DMS114 treated with DMSO at 0.1 percent for 48 hours (cell line): ENCODE measurements around the gene ABHD17C.
"Not testable (repeated sequence)": the region's sequence is repeated elsewhere in the genome, so short reads cannot be mapped to it uniquely, and the experiment has no call there.

Source experiments
- DNase-seq: peaks from one replicate; lab custom pipeline; 2025; ENCODE audit not compliant: unreplicated experiment; lab: John Stamatoyannopoulos, UW

ABHD17C gene

GRCh38 chr15:80695099-80695910 lies at the start of gene ABHD17C:
Gene ABHD17C (plus strand): TSS chr15:80695310. CDS start chr15:80695430, 120 bp downstream.
- DNase-seq, result peak; percentile 20

DNA sequence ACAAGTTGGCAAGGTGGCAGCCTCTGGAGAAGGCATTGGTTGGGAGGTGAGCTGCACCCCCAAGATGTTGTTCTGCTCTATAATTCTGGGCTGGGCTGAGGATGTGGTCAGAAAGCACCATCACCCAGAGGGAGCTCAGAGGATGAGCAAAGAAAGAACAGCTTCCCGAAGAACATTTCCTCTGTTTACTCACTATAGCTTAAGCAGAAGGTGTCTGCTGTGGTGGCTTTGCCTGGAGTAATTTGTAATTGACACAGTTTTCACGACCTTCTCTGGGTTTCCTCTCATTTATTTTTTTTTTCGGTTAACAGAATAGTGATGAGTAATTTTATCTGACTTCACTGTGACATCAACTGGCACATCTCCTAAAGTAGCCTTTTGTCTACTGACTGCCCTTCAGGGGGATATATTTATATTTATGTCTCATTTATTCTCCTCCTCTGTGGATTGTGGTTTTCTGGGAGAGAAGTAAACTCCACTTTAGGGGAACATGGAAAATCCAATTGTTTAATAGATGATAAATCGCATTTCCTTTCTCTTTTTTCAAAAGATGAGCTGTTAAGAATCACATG lies 49.5 kb upstream of the ABHD17C start:
- DNase-seq, result no peak

- not testable (repeated sequence) for DNase-seq
These were observed 47.7 kb upstream of the ABHD17C start for GRCh38 chr15:80647424-80647823.

GRCh38 chr15:80654299-80654698 lies 40.8 kb upstream of the ABHD17C start:
- DNase-seq, result no peak

DNA sequence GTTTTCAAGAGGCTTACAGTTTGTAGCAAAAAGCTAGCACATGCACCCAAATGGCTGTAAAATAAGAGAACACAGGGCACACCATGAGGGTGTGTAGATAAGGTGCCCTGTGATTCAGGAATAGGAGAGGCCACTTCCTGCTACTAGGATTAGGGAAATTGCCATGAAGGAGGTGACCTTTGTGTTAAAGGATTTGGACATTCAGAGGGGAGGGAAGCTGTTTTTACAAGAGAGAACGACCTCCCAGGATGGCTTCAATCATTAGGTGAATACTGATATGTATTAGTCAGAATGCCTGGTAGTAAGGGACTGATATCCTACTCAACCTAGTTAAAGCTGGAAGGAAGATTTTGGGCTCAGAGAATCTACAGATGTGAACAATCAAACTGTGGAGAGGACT lies 35.7 kb upstream of the ABHD17C start:
- DNase-seq, result no peak

GRCh38 chr15:80660119-80660518 lies 35.0 kb upstream of the ABHD17C start:
- DNase-seq, result peak; percentile 67

DNA sequence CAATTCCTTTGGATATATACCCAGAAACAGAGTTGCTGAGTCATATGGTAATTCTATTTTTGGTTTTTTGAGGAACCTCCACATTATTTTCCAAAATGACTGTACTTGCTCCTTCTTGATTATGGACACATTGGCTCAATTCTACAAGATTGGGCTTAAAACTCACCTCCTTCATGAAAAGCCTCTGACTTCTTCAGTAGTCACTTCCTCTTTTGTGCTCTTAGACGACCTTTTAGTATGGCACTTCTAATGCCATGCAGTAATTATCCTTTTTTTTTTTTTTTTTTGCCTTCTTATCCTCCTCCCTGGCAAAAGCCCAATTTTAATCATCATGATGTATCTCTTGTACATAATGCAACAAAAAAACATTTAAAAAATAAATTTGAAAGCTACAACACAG lies 33.0 kb upstream of the ABHD17C start:
- DNase-seq, result no peak

- DNase-seq, result no peak
These were observed 32.2 kb upstream of the ABHD17C start for GRCh38 chr15:80662757-80663553.

GRCh38 chr15:80665151-80665550 lies 30.0 kb upstream of the ABHD17C start:
- no peak for DNase-seq

- no peak for DNase-seq
These were observed 27.2 kb upstream of the ABHD17C start for GRCh38 chr15:80667936-80668335.

GRCh38 chr15:80668546-80669236 lies 26.4 kb upstream of the ABHD17C start:
- no peak for DNase-seq

DNA sequence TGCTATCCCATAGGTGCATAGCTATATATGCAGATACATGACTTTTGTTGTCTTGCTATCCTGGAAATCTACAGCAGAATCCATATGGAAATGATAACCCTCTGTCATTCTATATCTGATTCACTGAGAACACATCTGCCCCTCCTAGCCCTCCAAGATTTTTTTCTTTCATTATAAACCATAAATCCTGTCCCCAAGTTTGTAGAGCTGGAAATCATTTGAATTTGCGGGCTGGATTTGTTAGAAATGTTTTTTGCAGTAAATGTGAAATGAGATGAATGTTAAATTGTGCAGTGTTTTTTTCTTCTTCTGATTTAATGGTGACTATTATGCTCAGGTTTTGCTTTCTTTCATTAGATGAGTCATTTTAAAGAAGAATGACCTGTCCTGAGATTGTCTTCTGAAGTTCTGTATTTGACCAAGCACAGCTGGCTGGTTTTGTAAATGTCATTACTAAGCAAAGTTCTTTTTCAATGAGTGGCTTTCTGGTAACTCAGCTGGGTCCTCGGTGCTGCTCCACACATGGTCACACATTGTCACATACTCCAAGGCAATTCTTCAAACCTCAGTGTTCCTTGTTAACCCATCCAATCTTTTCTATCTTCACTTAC lies 25.3 kb upstream of the ABHD17C start:
- no peak for DNase-seq

- no peak for DNase-seq
These were observed 21.4 kb upstream of the ABHD17C start for GRCh38 chr15:80673561-80674244.

- DNase-seq, result no peak
These were observed 20.9 kb upstream of the ABHD17C start for GRCh38 chr15:80674245-80674614.

DNA sequence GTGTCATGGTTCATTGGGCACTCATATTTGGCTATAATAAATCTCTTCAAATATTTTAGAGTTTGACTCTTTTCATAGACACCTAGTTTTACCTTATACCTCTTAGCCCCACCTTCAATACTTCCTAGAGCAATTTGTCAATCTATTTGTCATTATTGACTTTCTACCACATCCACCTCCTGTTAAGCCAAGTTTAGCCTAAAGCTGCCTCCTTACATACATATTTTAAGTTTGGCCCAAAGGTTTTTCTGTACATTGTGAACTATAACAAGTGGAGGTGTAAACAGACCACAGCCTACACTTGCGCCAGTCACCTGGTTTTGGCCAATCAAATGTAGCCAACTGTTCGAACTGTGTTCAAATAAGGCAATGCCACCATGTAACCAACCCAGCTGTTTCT lies 18.1 kb upstream of the ABHD17C start:
- no peak for DNase-seq

GRCh38 chr15:80679167-80679803 lies 15.8 kb upstream of the ABHD17C start:
- no peak for DNase-seq

GRCh38 chr15:80679804-80680175 lies 15.3 kb upstream of the ABHD17C start:
- DNase-seq, result no peak

- DNase-seq, result no peak
These were observed 12.9 kb upstream of the ABHD17C start for GRCh38 chr15:80682201-80682600.

DNA sequence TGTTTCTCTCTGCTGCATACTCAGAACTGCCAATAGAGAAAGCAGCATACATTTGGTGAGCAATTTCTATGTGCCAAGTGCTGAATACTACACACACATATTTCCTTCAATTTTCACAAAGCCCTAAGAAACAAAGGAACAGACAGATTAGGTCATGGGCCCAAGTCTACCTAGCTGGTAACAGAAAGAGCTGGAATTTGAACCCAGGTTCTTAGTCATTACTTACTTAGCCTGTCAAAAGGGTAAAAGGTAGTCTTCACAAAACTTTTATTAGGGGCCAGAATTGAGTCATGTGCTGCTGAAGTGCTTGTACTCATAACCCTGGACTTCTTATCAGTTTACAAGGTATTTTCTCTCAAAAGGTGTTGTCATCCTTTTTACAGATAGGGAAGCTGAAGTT lies 10.4 kb upstream of the ABHD17C start:
- no peak for DNase-seq

DNA sequence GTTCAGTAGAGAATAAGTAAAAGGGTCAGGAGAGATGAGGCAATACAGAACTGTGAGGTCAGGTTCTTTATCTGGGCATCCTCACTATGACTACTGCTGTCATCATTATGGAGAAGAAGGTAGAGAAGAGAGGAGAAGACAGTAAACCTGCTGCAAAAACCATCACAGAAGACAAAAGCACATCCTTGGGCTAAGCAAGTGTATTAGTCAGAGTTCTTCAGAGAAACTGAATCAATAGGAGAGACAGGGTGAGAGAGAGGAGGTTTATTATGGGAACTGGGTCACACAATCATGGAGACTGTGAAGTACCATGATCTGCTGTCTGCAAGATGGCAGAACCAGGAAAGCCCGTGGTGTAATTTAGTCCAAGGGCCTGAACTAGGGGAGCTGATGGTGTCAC lies 9.5 kb upstream of the ABHD17C start:
- no peak for DNase-seq
